DMS 273 treated with DMSO at 0.1 percent for 48 hours (cell line): ENCODE results near the gene FAM229A.
A peak's percentile ranks its signal among the peaks of the same experiment; 100 is the strongest.
"Not testable (repeated sequence)": the region's sequence is repeated elsewhere in the genome, so short reads cannot be mapped to it uniquely, and the experiment has no call there.

ENCODE experiments used
- DNase-seq: peaks from one replicate; lab custom pipeline; 2025; lab: John Stamatoyannopoulos, UW

Gene FAM229A

DNA sequence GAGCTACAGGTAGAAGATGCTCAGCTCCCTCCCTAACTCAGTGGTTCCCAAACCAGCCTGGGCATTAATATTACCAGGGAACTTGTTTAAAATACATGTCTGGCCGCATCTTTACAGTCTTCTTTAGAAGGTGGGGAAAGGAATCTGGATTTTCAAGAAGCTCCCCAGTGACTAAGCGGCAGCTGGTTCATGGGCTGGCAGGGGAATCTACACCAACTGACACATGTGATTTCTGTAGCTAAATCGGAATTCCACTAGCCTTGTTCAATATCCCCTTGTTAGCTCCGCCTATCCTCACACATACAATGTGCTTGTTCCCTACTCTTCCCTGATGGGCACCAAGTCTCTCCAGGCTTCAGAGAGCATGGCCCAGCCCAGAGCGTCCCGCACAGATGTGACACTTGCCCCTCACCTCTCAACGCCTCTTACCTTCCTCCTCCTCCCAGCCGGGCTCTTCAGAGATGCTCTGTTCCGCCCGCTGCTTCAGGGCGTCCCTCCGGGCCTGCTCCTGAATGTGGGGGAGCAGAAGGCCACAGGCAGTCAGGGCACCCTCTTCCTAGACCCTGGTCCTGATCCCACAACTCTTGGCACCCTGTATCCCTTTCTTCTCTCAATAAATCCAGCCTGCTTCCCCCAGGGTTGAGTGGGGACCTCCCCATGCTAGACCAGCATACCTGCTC lies 15.4 kb upstream of the FAM229A start:
- no peak for DNase-seq

DNA sequence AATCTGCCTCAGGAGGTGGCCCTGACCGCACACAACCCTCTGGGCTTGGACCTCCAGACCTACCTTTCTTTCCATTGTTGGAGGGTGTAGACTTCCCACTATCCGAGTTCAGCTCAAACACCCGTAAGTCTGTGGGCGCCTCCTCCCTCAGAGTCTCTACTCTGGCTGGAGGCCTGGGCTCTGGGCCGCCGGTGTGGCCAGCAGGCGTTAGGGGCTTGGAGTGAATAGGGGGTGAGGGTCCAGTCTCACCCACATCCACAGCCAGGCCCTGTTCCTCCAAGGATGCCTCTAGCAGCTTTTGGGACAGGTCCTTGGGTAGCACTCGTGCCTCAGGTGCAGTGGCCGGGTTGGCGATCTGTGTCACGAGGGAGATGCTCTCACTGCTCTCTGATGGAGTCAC lies 13.9 kb upstream of the FAM229A start:
- DNase-seq = no peak

DNA sequence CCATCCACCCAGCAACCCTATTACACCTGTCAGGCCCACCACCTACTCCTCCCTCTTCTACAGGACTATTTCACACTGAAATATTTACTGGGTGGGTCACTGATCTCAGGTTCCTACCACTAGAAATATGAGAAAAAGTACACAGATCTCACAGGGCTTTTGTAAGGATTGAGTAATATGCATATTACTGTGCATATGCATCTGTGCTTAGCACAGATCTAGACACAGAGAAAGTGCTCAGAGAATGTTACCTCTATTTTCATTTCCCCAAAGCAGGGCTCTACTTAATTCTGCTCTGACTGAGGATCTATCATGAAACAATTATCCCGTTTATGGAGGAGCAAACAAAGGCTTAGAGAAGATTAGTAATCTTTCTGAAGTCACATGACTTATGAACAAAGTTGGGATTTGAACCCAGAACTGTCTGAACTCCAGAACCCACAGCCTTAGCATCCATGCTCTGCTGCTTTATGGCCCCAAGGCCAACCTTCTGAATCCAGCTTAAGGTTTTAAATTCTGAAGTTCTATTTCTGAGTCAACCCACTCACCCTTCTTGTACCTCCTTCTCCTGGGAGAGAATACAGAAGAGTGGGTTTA lies 11.8 kb upstream of the FAM229A start:
- DNase-seq = no peak

DNA sequence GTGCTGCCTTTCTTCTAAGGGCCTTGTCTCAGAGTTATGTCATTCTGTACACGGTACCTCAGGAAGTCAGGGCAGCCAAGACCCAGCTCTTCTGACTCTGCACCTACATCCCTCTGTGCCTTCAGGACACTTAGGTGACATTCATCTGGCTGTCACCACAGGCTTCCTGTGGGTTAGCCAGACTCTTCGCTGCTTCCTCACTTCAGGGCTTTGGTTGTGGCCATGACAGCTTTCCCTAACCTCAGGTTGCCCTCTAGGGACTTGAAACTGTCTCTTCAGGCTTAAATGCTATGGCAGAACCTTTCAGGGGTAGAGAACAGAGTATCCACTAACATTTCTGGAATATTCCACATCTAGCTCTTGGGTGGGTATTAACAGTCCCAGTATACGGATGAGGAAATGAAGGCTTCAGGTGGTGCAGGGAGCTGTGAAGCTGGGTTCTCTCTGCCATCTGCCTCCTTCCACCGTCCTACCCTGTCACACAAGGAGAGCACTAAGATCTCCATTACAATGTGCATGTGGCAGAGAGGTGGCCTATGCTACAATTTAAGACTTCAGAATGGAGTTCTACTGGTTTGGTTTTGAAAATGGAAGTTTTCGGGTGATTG lies 10.0 kb upstream of the FAM229A start:
- no peak for DNase-seq

DNA sequence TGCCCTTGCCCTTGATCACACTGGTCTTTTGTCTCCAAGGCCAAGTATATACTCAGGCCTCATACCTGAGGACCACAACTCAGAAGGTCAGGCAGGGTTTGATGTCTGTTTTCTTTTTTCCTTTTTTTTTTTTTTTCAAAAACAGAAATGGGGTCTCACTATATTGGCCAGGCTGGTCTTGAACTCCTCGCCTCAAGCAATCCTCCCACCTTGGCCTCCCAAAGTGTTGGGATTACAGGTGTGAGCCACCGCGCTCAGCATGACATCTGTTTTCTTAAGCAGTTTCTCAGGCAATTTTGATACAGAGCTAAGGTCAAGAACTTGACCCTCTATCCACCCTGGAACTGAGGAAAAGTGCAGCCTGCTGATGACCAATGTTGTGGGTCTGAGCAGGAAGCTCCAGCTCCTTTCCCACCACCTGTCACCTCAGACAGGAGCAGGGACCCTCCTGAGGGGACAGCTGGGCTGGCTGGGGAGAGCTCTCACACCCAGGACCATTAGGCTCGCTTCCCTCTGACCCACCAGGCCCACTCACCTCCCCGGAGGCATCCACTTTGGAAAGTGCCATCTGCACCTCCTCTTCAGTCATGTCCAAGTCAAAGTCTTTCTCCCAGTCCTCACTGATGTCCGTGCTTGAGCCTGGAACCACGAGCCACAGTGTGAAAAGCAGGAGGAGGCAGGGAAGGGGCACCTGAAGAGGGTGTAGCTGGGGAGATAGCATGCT lies 5.8 kb upstream of the FAM229A start:
- DNase-seq = no peak

DNA sequence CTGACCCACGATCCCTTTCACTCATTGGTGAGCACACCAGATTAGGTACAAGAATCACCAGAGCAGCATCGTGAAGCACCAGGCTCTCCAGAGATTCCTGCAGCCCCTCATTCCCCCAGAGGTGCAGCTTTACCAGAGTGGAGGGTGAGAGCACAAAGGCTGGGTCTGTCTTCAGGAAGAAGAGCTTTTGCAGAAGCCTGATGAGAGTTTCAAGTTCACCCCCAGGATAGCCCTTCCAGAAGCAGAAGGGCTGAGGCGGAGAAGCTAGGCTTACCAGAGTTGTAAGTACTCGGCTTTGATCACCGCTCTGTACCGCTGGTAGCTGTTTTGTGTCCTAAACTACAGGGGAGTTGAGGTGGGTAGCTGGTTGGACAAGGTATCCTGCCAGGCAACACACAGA lies 3.2 kb upstream of the FAM229A start:
- DNase-seq = no peak

DNA sequence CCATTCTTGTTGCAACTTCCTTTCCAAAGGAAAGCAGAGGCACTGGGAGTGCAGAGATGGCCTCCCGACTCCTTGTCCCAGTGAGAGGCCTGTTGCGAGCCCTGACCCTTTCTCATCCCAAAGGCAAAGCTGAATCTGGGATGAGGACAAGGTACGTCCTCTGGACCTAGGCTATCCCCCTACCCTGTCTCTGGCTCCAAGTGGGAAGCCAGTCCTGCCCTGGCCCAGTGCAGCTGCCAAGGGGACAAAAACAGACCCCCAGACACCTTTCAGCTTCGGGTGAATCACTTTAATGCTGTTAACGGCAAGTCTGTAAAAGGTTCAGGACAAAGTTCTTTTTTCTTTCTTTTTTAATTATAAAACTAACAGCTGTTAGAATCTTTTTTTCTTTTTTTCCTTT lies 2.6 kb upstream of the FAM229A start:
- no peak for DNase-seq

DNA sequence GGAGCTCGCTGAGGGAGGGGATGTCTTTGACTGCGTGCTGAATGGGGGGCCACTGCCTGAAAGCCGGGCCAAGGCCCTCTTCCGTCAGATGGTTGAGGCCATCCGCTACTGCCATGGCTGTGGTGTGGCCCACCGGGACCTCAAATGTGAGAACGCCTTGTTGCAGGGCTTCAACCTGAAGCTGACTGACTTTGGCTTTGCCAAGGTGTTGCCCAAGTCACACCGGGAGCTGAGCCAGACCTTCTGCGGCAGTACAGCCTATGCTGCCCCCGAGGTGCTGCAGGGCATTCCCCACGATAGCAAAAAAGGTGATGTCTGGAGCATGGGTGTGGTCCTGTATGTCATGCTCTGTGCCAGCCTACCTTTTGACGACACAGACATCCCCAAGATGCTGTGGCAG lies 1.4 kb upstream of the FAM229A start:
- DNase-seq = no peak

DNA sequence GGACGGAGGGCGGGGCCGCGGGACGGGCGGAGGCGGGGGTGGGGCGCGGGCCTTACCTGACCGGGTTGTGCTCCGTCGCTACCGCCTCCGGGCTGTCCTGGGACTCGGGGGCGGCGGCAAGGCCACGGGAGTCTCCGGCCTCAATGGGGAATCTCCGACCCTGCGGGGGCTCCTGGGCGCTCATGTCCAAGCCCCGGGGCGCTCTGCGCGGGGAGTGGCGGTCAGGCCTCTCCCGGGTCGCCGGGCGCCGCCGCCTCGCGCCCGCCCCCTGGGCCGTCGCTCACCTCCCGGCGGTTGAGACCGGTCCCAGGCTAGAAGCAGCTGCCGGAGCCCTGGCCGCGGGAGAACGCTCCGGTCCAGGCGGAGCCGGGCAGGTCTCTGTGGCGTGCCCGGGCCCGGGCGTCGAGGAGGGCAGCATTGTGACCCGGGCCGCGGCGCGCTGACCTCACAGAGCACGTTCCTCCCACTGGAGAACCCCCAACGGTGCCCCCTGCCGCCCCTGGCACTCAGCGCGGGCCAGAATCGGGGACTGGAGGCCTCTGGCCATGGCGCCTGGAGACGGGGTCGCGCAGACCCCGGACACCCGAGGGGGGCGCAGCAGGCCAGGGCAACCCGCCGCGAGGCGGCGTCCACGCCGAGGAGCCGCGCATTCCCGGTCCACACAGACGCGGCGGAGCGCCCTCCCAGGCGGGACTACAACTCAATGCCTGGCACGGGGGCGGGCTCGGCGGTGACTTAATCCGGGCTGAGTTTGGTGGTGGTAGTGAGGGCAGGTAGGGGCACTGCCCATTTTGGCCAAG lies 411 bp downstream of the FAM229A start:
- DNase-seq = no peak

DNA sequence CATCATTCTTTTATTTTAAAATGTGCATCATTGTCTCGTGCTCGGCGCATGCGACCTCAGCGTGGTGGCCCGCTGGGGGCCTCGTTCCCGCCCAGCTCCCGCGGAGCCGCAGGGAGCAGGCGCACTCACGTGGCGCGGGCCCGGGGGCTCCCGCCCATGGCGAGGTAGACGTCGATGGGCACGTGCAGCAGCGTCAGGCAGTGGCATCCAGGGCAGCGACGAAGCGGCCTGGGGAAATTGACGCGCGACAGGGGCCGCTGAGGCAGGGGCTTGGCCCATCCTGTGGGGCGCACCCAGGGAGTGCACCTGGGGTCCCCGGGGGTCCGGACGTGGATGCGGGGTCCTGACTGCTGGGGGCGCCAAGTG lies 994 bp downstream of the FAM229A start:
- DNase-seq = no peak

DNA sequence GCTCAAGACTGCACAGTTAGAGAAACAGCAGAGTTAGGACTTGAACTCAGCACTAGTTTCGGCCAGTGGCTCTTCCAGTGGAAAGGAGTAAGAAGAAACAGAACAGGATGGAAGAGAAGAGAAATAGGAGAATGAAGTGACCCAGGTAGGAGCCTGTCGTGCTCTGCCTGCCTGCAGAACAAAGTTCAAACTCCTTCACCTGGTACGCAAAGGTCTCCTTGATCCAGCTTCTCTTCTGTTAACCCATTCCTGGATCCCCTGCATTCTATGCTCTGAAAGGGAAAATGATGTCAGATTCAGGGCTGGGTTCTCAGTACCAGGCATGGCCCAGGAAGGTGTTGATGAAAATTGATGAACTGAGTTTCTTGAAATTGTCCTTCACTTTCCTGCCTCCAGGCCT lies 3.9 kb downstream of the FAM229A start:
- DNase-seq = no peak

DNA sequence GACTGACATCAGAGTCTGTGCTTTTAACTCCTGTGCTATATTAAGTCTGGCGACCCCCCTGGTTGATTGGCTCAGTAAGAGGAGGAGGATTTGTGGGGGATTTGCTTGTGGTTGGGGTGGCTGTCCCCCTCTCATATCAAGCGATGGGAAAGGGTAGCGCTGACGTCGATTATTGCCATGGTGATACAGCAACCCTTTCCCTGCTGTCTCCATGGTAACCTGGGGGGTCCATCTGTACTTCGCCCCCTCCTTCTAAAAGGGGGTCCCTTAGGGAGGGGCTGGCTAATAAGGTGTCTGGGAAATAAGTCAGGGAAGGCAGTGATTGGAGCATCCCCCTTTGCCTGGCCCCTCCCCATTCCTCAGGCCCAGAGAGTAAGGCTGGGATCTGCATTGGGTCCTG lies 4.7 kb downstream of the FAM229A start:
- DNase-seq = no peak

DNA sequence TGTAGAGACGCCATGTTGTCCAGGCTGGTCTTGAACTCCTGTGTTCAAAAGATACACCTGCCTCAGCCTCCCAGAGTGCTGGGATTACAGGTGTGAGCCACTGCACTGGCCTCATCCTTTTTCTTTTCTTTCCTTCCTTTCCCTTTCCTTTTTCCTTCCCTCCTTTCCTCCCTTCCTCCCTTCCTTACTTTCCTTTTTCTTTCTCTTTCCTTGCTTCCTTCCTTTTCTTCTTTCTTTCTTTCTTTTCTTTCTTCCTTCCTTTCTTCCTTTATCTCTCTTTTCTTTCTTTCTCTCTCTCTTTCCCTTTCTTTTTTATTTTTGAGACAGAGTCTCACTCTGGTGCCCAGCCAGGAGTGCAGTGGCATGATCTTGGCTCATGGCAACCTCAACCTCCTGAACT lies 5.8 kb downstream of the FAM229A start:
- DNase-seq = no peak

DNA sequence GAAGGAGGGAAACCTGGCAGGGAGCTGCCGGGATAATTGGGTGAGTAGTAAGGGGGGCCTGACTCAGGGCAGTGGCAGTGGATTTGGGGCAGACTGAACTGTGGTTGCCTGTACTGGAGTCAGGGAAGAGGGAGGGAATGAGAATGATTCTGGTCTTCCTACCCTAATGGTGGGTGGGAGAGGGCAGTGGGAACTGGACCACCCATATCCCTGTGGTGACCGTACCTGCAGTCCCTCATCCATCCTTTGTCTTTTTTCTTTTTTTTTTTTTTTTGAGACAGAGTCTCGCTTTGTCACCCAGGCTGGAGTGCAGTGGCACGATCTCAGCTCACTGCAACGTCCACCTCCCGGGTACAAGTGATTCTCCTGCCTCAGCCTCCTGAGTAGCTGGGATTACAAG lies 6.5 kb downstream of the FAM229A start:
- DNase-seq = not testable (repeated sequence)

DNA sequence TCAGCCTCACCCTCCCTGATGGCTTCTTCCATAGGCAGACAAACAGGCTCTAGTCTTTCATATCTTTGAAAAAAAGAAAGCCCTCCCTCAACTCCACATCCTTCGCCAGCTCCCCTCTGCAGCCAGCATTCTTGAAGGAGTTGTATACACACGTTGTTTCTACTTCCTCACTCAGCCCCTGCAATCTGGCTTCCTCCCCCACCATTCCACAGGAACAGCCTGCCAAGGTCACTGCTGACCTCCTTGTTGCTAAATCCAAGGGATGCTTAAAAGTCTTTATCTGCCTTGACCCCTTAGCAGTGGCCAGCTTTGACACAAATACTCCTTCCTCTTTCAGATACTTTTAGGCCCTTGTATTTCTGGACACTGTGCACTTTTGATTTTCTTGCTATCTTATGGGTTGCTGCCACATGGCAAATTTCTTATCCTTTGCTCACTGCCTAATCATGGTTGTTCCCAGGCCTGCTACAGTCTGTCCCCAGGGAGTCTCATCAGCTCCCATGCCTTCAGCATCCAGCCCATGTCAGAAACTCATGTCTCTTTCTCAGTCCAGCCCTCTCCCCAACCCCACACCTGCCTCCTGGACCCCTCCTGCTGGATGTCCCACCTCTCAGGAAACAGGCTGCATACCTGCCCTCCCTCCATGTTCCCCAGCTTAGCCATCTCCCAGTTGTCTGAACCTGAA lies 8.3 kb downstream of the FAM229A start:
- no peak for DNase-seq

DNA sequence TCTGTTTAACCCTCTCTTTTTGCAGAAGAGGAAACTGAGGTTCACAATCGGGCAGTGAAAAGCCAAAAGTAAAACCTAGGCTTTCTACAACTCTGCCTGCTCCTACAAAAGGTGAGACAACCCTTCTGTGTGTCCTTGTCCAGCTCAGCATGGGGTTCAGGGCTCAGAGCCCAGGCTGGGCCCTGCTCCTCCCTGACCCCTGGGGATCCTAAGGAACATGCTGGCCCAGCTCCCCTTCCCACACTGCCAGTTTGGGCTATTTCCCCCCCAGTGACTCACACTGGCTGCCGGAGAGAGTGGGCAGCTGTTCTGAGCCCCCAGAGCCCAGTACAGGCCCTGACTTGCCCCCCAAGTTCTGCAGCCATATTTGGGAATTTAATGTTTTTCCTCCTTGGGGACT lies 8.9 kb downstream of the FAM229A start:
- DNase-seq = no peak

DNA sequence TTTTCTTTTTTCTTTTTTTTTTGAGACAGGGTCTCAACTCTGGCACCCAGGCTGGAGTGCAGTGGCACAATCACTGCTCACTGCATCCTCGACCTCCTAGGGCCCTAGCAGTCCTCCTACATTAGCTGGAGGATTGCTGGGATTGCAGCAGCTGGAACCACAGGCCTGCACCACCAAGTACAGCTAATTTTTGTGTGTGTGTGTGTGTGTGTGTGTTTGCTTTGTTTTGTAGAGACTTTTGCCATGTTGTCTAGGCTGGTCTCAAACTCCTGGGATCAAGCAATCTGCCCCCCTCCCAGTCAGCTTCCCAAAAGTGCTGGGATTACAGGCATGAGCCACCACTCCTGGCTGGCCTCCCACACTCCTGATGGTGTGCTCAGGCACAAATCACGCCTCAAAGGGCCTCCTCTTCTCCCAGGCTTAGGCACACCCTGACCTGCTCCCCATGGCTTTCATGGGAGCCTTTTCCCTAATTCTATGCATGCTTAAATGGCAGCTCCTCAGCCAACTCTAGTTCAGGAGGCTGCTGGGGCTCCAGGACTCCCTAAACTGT lies 9.4 kb downstream of the FAM229A start:
- DNase-seq = no peak

DNA sequence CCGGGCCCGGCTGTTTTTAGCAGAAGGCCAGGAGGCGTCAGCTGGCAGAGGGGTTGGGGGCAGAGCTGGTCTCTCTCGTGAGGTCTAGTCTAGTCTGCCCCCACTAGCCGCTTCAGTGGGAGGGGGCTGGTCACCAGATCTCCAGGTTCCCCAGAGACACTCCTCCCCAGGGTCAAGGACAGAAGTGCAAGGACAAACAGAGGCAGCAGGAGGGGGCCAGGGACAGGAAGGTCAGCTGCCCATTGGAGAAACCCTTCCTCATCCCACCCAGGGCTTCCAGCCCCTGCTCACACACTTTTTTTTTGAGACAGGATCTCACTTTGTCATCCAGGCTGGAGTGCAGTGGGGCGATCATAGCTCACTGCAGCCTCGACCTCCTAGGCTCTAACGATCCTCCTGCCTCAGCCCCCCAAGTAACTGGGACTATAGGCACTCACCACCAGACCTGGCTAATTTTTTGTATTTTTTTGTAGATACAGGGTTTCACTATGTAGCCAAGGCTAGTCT lies 10.0 kb downstream of the FAM229A start:
- no peak for DNase-seq

DNA sequence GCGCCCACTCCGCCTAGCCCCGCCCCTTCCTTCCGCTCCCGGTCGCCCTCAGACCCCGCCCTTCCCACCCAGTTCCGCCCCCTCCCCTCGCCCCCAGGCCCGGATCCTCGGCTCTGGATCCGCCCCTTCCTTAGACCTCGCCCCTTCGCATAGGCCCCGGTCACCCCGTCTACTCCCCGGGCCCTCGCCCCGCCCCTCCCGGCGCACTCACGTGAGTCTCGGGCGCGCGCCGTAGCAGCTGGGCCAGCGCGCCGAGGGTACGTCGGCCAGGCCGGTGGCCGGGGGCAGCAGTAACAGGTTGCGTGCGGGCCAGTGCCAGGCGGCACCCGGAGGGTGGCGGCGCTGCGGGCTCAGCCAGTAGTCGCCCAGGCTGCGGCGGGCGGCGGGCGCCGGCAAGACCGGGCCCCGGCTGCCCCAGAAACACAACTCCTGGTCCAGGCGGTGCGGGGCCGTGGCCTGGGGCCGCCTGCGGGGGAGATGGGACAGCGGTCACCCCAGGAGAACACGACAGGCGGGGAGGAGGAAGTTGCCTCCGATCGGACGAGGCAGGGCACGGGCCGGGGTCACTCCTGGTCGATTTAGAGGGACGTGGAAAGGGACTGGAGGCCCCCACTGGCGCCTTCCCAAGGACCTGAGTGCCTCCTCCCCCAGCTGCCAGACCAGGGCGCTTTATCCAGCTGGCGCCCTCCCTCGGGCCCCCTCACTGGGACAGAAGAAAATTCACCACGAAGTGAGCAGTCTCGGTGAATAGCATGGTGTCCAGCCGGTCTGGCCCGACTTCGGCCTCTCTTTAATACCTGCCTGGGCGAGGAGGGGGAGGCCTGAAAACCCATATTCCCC lies 10.7 kb downstream of the FAM229A start:
- DNase-seq = peak; percentile 85

DNA sequence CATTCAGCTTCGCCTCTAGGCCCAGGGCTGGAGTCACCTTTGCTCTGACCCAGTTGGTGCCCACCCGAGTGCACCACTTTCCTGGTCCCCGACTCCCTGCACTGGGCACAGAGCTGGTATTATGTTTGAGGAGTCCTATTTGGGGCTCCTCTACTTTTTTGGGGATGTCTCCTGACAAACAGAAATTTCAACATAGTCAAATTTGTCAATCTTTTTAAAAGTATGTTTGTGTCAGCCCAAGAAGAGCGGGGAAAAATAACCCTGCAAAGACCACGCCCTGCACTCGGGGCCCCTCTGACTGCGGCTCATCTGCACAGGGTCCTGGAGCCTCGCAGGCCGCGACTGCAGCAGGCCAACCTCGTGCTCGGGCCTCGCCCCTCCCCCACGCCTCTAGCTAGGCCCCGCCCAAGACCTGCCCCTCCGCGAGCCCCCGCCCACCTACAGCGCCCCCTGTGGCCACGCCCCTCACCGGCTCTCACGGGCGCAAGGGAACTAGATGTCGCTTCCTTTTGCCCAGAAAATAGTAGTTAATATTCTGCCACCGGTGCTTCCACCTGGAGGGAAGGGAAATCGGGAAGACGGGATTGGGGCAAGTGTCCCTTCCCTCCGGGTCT lies 11.4 kb downstream of the FAM229A start:
- no peak for DNase-seq
